ENCODE data around the gene LAYN. TPM values are rescaled to one million over a fixed set of nuclear protein-coding genes. Genes with fewer than 3 reads are reported as not detected.

The LAYN gene
- total RNA-seq, 1 experiment from 2014 or later = 9.6 TPM

DNA sequence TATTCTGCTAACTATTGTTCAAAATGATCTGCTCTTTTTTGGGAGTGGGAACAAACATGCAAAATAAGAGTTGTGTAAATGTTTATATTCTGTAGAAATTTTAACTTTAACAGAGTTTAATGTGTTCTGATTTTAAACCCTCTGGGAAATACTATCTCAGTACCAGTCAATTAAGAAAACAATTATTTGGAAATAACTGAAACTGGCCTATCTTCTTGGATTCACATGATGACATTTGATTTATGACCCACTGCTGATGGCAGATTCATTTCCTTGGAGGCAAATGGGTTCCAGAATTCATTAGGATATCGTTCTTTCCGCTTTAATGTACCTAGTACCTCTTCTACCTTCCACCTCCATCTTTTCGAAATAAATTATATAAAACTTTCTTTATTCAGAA lies 67.2 kb downstream of the LAYN start:
- intact Hi-C loops (cut with micrococcal nuclease; ENCODE audit: unreplicated experiment) = loop anchor here (10.0 kb wide), 1 partner anchor 677 kb away; no protein-coding TSS in a partner anchor

More for the DNA sequence above, 67.2 kb downstream of the LAYN start:
- no peak for TF ChIP-seq EZH2 (IDR thresholded peaks at IDR 0.05; ENCODE audit: borderline replicate concordance, low read depth, low read length, poor library complexity, severe bottlenecking)
- TF ChIP-seq, protein P1, sequence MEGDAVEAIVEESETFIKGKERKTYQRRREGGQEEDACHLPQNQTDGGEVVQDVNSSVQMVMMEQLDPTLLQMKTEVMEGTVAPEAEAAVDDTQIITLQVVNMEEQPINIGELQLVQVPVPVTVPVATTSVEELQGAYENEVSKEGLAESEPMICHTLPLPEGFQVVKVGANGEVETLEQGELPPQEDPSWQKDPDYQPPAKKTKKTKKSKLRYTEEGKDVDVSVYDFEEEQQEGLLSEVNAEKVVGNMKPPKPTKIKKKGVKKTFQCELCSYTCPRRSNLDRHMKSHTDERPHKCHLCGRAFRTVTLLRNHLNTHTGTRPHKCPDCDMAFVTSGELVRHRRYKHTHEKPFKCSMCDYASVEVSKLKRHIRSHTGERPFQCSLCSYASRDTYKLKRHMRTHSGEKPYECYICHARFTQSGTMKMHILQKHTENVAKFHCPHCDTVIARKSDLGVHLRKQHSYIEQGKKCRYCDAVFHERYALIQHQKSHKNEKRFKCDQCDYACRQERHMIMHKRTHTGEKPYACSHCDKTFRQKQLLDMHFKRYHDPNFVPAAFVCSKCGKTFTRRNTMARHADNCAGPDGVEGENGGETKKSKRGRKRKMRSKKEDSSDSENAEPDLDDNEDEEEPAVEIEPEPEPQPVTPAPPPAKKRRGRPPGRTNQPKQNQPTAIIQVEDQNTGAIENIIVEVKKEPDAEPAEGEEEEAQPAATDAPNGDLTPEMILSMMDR (conservative IDR thresholded peaks at IDR 0.05; ENCODE audit: low read depth, low read length) = no peak
- no TSS peak for BruUV-seq (replicated peaks)
- Histone ChIP-seq H3K27me3 (replicated peaks; ENCODE audit: insufficient read depth, low read depth, low read length, poor library complexity) (no peaks in the 10 kb centered on the region), H3K4me1 (ENCODE audit: insufficient read depth, low read length, poor library complexity, severe bottlenecking) (peaks cover 43% of the 10 kb centered on the region), H3K9me3 (ENCODE audit: low read depth, low read length, poor library complexity, severe bottlenecking) (no peaks in the 10 kb centered on the region), H3K4me3 (ENCODE audit: low read depth, low read length, poor library complexity, severe bottlenecking) (no peak overlapping the region), H3K36me3 (ENCODE audit: insufficient read depth, low read length, poor library complexity, severe bottlenecking) (no peaks in the 10 kb centered on the region), H3K27ac (ENCODE audit: low read depth, low read length, poor library complexity, severe bottlenecking) (no peak overlapping the region)
- ChIA-PET POLR2A (ENCODE audit: low non-redundant PET) (no interaction called here), CTCF (no interaction called here)
- no peak for DNase-seq (ENCODE audit: low spot score)

Small RNA genes lying within 50 kb of the gene (microRNA-seq; reads per million reads assigned to microRNA genes)
- gene MIR34B (37.8 reads per million, percentile 52 among the genes with 10 or more reads in this experiment), gene MIR34C (494 reads per million, percentile 75 among the genes with 10 or more reads in this experiment)

Other genes with a start within 250 kb of the LAYN start
- 0.77 and 1.1 TPM in 2 replicates for gene POU2AF3, start 242.2 kb upstream of the LAYN start, total RNA-seq (2021)
- not detected in 2 replicates for gene POU2AF1, start 161.4 kb upstream of the LAYN start, total RNA-seq (2021)
- gene BTG4, start 28.3 kb upstream of the LAYN start, total RNA-seq (2021) = not detected in 2 replicates
- gene HOATZ, start 25.9 kb upstream of the LAYN start, total RNA-seq (2021) = 0.58 TPM in 1 of 2 replicates, not detected in the other
- 18.7 and 21.5 TPM in 2 replicates for gene SIK2, start 61.7 kb downstream of the LAYN start, total RNA-seq (2021)
- 72.2 and 80.0 TPM in 2 replicates for gene PPP2R1B, start 225.7 kb downstream of the LAYN start, total RNA-seq (2021)

Data from A673 (cell line).